ENCODE results near the gene DHRS2.

- no peak for TF ChIP-seq POLR2AphosphoS5 (IDR thresholded peaks at IDR 0.05; ENCODE audit: low read depth, low read length)
- TF ChIP-seq POLR2A (IDR thresholded peaks at IDR 0.05; ENCODE audit: low read depth, low read length), result no peak
- TF ChIP-seq TAF1 (IDR thresholded peaks at IDR 0.05; ENCODE audit: low read depth, low read length), result no peak
- no peak for TF ChIP-seq POU2F2 (IDR thresholded peaks at IDR 0.05; ENCODE audit: low read depth, low read length)
- TF ChIP-seq SPI1 (IDR thresholded peaks at IDR 0.05; ENCODE audit: low read depth, low read length), result no peak
Measured at GRCh38 chr14:23663711-23664110, 27.5 kb downstream of the DHRS2 start.
